IPS DF 6.9 (cell line): ENCODE data around the gene VPREB3.

Source experiments
- DNase-seq: peaks from one replicate; pipeline ENCODE4 v3.0.0-alpha.2; 2013; ENCODE audit warnings: low read depth, low spot score
- H3K27ac ChIP-seq: one replicate; pipeline ENCODE4 v1.5.1; 2013; ENCODE audit warnings: low read length, control low read depth
- H3K27me3 ChIP-seq: 2 replicates; pipeline ENCODE4 v1.6.1; 2013; ENCODE audit warnings: mild to moderate bottlenecking, low read length; ENCODE audit not compliant: control insufficient read depth, insufficient read depth
- H3K36me3 ChIP-seq: 2 replicates; pipeline ENCODE4 v1.6.1; 2013; ENCODE audit warnings: low read length; ENCODE audit not compliant: control insufficient read depth, insufficient read depth
- H3K4me1 ChIP-seq: 2 replicates; pipeline ENCODE4 v1.6.1; 2013; ENCODE audit warnings: low read length; ENCODE audit not compliant: control insufficient read depth, insufficient read depth
- H3K4me3 ChIP-seq: 2 replicates; pipeline ENCODE4 v1.5.1; 2013; ENCODE audit warnings: mild to moderate bottlenecking, low read length
- H3K9me3 ChIP-seq: 2 replicates; pipeline ENCODE4 v1.6.1; 2013; ENCODE audit warnings: low read length, inconsistent platforms; ENCODE audit not compliant: control insufficient read depth, insufficient read depth
- WGBS: extraction: QIAGEN DNeasy Blood & Tissue Kit; methylation state at CpG from one replicate; pipeline ENCODE4 v1.1.7; 2013; ENCODE audit warnings: mixed read lengths, missing lambda C conversion rate; ENCODE audit not compliant: insufficient read length, insufficient coverage; 5-methylcytosine and 5-hydroxymethylcytosine counted together

VPREB3 gene

DNA sequence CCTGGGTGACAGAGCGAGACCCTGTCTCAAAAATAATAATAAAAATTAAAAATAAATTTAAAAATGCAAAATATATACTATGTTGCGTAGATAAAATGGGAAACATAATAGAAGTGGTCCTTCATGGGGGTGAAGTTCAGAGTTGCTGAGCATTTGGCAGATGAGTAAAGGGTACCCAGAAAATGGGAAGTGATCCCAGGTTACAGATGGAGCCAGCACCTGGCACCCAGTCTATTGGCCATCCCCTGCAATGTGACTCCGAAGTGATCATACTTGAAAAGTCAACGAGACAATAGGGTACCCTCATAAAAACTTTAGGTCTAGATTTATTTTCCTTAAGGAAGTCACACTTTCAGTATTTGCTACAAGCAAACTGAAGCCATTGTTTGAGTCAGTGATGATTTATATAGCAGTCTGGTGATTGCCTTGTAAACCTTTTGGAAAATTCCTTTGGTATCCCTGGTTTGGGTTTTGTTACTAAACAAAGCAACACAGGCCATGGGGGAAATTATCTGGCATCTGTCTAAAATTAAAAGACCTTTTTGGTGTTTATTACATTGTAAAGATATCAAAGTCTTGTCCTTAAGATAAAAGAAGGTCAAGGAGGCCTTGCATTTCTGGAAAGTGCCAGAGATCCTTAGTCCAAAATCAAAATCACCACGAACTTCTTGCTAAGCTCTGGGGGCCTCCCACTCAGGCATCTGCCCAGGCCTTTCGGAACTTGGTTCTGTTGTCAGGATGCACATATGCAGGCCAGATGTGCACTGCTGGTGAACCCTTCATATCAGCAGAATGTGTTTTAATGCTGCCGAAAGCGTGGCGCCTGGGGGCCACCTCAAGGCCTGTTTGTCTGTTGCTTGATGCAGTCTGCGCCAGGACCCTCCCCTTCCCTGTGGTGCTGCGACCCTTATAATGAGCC, 36.9 kb upstream of the VPREB3 start:
- no CpG with 5 or more reads among the region's 11 CpGs for WGBS
- Histone ChIP-seq H3K4me1 (no peaks in the 10 kb centered on the region; the same call in 1 of the 2 replicates), H3K27ac (no peak overlapping the region), H3K27me3 (no peaks in the 10 kb centered on the region), H3K4me3 (no peak overlapping the region), H3K9me3 (no peaks in the 10 kb centered on the region), H3K36me3 (peaks cover 11% of the 10 kb centered on the region)
- no peak for DNase-seq

DNA sequence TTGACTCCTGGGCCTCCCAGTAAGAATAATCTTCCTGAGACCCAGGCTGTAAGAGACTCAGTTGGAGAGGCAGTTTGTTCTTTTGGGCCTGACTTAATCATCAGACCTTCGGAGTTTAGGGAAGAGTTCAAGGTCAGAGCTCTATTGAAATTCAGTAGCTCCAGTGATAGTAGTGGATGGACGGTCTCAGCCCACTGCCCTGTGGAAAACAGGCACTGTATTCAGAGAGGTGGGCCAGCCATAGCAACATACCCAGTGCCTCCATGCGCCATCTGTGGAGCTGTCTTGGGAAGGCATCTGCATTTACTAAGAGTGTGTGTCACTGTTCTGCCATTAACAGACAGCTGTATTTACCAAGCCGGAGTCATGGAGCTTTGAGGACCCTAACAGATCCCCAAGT, 35.4 kb upstream of the VPREB3 start:
- Histone ChIP-seq H3K4me1 (no peaks in the 10 kb centered on the region; the same call in 1 of the 2 replicates), H3K4me3 (no peak overlapping the region), H3K27ac (no peak overlapping the region), H3K27me3 (no peaks in the 10 kb centered on the region), H3K36me3 (peaks cover 9% of the 10 kb centered on the region), H3K9me3 (no peaks in the 10 kb centered on the region)
- DNase-seq: no peak
- no CpG with 5 or more reads among the region's 4 CpGs for WGBS

DNA sequence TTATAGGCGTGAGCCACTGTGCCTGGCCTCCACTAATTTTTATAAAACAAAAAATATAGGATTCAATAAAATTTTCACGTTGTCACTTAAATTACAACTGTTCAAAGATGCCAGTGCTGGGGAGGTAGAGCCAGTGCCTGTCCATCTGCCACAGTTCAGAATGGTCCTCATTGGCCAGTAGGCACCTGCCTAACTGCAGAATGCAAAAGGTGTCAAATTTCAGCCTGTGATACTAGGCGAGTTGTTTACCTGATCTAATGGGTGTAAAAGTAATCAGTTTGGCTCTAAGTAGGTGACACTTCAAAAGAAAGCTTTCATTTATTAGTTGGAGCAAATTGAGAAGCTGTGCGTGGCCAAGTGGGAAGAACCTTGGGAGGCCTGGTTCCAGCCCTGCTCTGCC, 34.9 kb upstream of the VPREB3 start:
- Histone ChIP-seq H3K4me1 (no peaks in the 10 kb centered on the region; the same call in 1 of the 2 replicates), H3K9me3 (no peaks in the 10 kb centered on the region), H3K4me3 (no peak overlapping the region), H3K27ac (no peak overlapping the region), H3K36me3 (peaks cover 9% of the 10 kb centered on the region), H3K27me3 (no peaks in the 10 kb centered on the region)
- DNase-seq: no peak
- WGBS: no CpG with 5 or more reads among the region's 4 CpGs

DNA sequence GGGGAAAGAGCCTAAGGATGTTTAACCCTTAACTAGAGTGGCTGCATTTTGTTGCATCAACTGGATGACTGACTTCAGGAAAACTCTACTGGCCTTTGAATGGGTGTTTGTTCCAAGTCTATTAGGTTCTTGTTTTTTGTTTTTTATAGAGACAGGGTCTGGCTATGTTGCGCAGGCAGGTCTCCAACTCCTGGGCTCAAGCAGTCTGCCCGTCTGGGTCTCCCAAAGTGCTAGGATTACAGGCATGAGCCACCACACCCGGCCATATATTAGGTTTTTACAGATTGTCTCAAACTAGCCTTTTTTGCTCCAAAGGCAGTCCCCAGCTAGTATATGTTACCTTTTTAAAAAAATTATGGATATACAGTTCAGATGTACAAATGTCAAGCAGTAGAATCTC, 33.7 kb upstream of the VPREB3 start:
- no peak for DNase-seq
- no peaks in the 10 kb centered on the region; the same call in 1 of the 2 replicates for H3K4me1 ChIP-seq

DNA sequence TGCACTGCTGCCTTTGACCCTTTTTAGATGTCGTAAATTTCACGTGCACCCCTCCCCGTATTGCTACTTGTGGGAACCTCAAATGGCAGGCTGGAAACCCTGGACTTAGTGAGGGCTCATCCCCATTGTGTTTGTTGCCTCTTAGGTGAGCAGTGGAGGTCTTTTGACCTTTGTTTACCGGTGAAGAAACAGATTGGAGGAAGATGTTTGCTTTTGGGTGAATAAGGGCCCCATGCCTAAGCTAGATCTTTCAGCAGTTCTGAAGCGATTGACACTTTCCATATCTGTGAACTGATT, 33.3 kb upstream of the VPREB3 start:
- WGBS: no CpG with 5 or more reads among the region's 5 CpGs
- Histone ChIP-seq H3K27me3 (no peaks in the 10 kb centered on the region), H3K4me3 (peak overlapping the region; percentile 86; the same call in 1 of the 2 replicates), H3K36me3 (peaks cover 4% of the 10 kb centered on the region; the same call in 1 of the 2 replicates), H3K27ac (no peak overlapping the region), H3K9me3 (no peaks in the 10 kb centered on the region), H3K4me1 (no peaks in the 10 kb centered on the region; the same call in 1 of the 2 replicates)
- no peak for DNase-seq

More for the DNA sequence above, 33.7 kb upstream of the VPREB3 start:
- Histone ChIP-seq H3K9me3 (no peaks in the 10 kb centered on the region), H3K27ac (no peak overlapping the region), H3K27me3 (no peaks in the 10 kb centered on the region), H3K36me3 (peaks cover 4% of the 10 kb centered on the region; the same call in 1 of the 2 replicates), H3K4me3 (peak overlapping the region; percentile 86; the same call in 1 of the 2 replicates)
- WGBS: no CpG with 5 or more reads among the region's 3 CpGs

DNA sequence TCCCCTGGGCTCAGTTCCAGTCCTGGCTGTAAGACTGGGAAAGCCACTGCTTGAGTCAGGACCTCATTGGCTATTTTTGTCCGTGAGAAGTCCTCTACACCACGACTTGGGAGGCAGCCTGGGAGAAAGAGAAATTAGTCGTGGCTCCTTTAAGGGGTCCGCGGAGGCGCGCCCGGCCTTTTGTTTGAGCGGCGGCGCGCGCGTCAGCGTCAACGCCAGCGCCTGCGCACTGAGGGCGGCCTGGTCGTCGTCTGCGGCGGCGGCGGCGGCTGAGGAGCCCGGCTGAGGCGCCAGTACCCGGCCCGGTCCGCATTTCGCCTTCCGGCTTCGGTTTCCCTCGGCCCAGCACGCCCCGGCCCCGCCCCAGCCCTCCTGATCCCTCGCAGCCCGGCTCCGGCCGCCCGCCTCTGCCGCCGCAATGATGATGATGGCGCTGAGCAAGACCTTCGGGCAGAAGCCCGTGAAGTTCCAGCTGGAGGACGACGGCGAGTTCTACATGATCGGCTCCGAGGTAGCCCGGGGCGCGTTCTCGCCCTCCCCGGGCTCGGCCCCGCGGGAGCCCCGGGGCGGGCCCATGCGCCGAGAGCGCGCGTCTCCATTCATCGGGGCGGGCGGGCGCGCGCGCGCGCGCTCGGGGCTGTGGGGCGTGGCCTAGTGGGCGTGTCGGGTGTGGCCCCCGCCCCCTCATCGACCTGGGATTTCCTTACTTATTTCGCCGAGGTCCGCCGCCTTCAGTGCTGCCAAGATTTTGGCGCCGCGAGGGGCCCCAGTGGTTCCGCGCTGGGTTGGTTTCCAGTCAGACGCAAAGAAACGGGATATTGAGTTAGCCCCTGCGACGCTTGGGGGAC, 32.8 kb upstream of the VPREB3 start, which contains the start of gene SMARCB1:
Gene SMARCB1, plus strand, starts transcription at position 215 of the 848 bp plus-strand sequence. Its CDS starts 204 bp downstream, at position 419.
- no CpG with 5 or more reads among the region's 97 CpGs for WGBS

DNA sequence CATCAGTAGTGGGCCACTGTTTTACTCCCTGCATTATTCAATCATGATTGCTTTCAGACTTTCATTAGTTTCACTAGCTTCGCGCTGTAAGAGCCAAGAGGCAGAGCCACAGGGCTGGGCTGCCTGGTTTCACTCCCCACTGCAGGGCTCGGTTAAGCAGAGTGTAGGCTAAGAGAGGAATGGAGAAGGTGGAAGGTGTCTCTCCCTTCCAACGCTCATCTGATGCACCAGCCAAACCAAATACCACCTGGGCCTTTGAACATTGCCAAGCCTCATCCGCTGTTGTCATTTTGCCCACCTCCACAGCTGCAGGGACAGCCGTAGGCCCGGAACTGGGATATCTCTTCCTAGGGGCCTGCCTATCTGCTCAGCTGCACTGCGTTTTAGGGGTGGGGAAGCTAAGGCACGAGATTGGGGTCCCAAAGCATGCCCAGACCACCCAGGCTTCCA, 32.1 kb upstream of the VPREB3 start:
- no CpG with 5 or more reads among the region's 9 CpGs for WGBS
- Histone ChIP-seq H3K36me3 (no peaks in the 10 kb centered on the region; the same call in 1 of the 2 replicates), H3K9me3 (no peaks in the 10 kb centered on the region), H3K27me3 (no peaks in the 10 kb centered on the region), H3K4me3 (peak overlapping the region; percentile 19; the same call in 1 of the 2 replicates), H3K4me1 (no peaks in the 10 kb centered on the region; the same call in 1 of the 2 replicates), H3K27ac (no peak overlapping the region)
- DNase-seq: no peak

More for the DNA sequence above, 32.8 kb upstream of the VPREB3 start, which contains the start of gene SMARCB1:
- Histone ChIP-seq H3K9me3 (no peaks in the 10 kb centered on the region), H3K27me3 (no peaks in the 10 kb centered on the region), H3K4me3 (peak within 1 kb of the TSS; percentile 86; the same call in 1 of the 2 replicates), H3K4me1 (no peaks in the 10 kb centered on the region; the same call in 1 of the 2 replicates), H3K27ac (no peak within 1 kb of the TSS), H3K36me3 (peaks cover under 1% of the 10 kb centered on the region; the same call in 1 of the 2 replicates)
- no peak for DNase-seq

DNA sequence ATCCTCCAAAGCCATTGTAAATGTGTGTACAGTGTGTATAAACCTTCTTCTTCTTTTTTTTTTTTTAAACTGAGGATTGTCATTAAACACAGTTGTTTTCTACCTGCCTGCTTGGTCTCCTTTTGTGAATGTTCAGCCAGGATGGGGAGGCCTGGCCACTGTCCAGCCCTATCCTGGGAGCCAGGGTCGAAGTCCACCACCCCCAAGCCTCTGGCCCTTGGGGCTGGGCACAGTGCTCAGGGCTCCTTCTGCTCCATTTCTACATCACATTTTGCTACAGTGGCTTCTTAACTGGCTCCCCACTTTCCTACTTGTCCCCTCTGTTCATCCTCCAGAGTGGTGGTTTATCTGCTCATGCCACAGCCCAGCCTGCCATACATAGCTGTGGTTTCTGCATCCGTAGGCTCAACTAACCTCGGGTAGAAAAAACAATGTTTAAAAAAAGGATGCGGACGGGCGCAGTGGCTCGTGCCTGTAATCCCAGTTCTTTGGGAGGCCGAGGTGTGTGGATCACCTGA, 30.0 kb upstream of the VPREB3 start:
- peaks cover 1% of the 10 kb centered on the region for H3K4me1 ChIP-seq
- no peak overlapping the region for H3K27ac ChIP-seq
- H3K36me3 ChIP-seq: peaks cover 2% of the 10 kb centered on the region; the same call in 1 of the 2 replicates
- whole genome bisulfite sequencing: no CpG with 5 or more reads among the region's 8 CpGs
- H3K4me3 ChIP-seq: no peak overlapping the region
- no peaks in the 10 kb centered on the region for H3K9me3 ChIP-seq
- 0 out of 2 replicates have a peak, but pooled peaks cover 1% of the 10 kb centered on the region for H3K27me3 ChIP-seq
- no peak for DNase-seq

DNA sequence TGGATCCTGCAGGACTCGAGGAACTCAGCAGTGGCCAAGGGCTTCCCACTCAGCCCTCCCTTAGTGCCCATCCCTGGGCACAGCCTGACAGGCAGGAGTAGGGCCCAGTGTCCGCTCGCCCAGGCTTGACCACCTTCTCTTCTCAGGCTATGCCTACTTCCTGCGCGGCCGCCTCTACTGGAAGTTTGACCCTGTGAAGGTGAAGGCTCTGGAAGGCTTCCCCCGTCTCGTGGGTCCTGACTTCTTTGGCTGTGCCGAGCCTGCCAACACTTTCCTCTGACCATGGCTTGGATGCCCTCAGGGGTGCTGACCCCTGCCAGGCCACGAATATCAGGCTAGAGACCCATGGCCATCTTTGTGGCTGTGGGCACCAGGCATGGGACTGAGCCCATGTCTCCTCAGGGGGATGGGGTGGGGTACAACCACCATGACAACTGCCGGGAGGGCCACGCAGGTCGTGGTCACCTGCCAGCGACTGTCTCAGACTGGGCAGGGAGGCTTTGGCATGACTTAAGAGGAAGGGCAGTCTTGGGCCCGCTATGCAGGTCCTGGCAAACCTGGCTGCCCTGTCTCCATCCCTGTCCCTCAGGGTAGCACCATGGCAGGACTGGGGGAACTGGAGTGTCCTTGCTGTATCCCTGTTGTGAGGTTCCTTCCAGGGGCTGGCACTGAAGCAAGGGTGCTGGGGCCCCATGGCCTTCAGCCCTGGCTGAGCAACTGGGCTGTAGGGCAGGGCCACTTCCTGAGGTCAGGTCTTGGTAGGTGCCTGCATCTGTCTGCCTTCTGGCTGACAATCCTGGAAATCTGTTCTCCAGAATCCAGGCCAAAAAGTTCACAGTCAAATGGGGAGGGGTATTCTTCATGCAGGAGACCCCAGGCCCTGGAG, 29.3 kb upstream of the VPREB3 start:
- no peak overlapping the region for H3K4me3 ChIP-seq
- WGBS: no CpG with 5 or more reads among the region's 15 CpGs
- H3K36me3 ChIP-seq: peaks cover 2% of the 10 kb centered on the region; the same call in 1 of the 2 replicates

More for the DNA sequence above, 29.3 kb upstream of the VPREB3 start:
- H3K27ac ChIP-seq: no peak overlapping the region
- H3K9me3 ChIP-seq: no peaks in the 10 kb centered on the region
- no peak for DNase-seq
- H3K27me3 ChIP-seq: 0 out of 2 replicates have a peak, but pooled peaks cover 1% of the 10 kb centered on the region
- peaks cover 1% of the 10 kb centered on the region; the same call in 1 of the 2 replicates for H3K4me1 ChIP-seq
